ENCODE data around the gene CBX7. TPM values are rescaled to one million over a fixed set of nuclear protein-coding genes. Genes with fewer than 3 reads are reported as not detected.

The CBX7 gene
- total RNA-seq, 4 donors from 2014 or later = 129 to 251 (median 173) TPM

DNA sequence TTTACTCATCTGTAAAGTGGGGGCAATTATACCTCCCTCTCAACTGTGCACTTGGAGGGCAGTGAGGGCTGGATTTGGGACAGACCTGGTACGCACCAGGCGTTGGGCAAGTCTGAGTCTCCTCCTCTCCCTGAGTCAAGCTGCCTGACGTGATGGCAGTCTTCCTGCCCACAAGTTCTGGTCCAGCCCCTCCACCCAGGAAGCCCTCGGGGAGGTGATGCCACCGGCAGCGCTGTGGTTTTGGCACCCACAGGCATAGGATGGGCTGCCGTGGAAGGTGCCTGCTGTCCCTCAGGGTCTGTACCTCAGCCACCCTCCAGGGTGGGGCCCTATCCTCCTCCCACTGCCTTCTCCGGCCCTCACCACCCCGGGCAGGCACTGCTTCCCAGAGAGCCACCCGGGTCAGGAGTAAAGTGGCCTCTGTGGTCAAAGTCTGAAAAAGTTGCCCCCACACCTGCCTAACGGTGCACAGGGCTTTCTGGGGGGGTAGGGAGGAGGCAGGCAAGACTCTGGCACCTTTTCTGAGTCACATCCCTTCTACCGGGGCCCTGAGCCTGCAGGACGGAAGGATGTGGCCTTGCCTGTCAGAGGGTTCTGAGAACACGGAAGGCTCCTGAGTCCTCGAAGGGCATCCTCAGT lies 61.9 kb downstream of the CBX7 start:
- peaks cover 5 to 12% (median 10%) of the 10 kb centered on the region in 4 donors for H3K4me1 ChIP-seq
- no peak overlapping the region for H3K4me3 ChIP-seq
- no peak overlapping the region for H3K27ac ChIP-seq (replicated peaks in 1 of 4)
- 89% methylated on average over 6 of the region's 15 CpGs for WGBS
- TF ChIP-seq POLR2AphosphoS5 (IDR thresholded peaks at IDR 0.05) = no peak
- TF ChIP-seq EP300 (IDR thresholded peaks at IDR 0.05) = no peak
- TF ChIP-seq POLR2A (IDR thresholded peaks at IDR 0.05; ENCODE audit: low read depth) = no peak
- H3K36me3 ChIP-seq = no peaks in the 10 kb centered on the region
- intact Hi-C loops (cut with DNase I) = no loop called here
- no peak for DNase-seq (ENCODE audit: extremely low spot score)
- H3K27me3 ChIP-seq = no peaks in the 10 kb centered on the region
- H3K9me3 ChIP-seq = no peaks in the 10 kb centered on the region

DNA sequence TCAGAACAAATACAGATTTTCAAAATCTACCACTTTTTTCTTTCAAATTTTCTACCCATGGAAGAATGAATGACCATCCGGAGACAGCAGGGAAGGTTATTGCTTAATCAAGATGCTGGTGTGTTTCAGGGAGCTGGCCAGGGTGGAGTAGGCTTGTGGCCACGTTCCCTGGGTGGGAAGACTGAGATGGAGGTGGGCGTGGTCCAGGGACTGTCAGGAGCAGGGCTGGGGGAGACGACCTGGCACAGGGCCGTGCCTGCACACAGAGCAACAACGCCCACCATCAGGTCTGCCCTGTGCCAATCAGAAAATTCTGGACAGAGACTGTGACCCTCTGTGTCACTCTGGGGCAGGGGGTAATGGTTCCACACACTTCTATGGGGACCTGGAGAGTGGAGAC lies 62.6 kb downstream of the CBX7 start:
- no peak for DNase-seq (ENCODE audit: extremely low spot score)
- Histone ChIP-seq H3K9me3 (no peaks in the 10 kb centered on the region), H3K4me1 (peaks cover 5 to 12% (median 10%) of the 10 kb centered on the region in 4 donors), H3K27ac (replicated peaks in 1 of 4) (no peak overlapping the region), H3K27me3 (no peaks in the 10 kb centered on the region), H3K36me3 (no peaks in the 10 kb centered on the region), H3K4me3 (no peak overlapping the region)
- WGBS = 85% methylated on average over 6 of the region's 6 CpGs
- intact Hi-C loops (cut with DNase I) = no loop called here
- no peak for TF ChIP-seq POLR2AphosphoS5 (IDR thresholded peaks at IDR 0.05)
- no peak for TF ChIP-seq EP300 (IDR thresholded peaks at IDR 0.05)
- TF ChIP-seq POLR2A (IDR thresholded peaks at IDR 0.05; ENCODE audit: low read depth) = no peak
- TF ChIP-seq, protein P1, sequence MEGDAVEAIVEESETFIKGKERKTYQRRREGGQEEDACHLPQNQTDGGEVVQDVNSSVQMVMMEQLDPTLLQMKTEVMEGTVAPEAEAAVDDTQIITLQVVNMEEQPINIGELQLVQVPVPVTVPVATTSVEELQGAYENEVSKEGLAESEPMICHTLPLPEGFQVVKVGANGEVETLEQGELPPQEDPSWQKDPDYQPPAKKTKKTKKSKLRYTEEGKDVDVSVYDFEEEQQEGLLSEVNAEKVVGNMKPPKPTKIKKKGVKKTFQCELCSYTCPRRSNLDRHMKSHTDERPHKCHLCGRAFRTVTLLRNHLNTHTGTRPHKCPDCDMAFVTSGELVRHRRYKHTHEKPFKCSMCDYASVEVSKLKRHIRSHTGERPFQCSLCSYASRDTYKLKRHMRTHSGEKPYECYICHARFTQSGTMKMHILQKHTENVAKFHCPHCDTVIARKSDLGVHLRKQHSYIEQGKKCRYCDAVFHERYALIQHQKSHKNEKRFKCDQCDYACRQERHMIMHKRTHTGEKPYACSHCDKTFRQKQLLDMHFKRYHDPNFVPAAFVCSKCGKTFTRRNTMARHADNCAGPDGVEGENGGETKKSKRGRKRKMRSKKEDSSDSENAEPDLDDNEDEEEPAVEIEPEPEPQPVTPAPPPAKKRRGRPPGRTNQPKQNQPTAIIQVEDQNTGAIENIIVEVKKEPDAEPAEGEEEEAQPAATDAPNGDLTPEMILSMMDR (IDR thresholded peaks at IDR 0.05) = no peak

DNA sequence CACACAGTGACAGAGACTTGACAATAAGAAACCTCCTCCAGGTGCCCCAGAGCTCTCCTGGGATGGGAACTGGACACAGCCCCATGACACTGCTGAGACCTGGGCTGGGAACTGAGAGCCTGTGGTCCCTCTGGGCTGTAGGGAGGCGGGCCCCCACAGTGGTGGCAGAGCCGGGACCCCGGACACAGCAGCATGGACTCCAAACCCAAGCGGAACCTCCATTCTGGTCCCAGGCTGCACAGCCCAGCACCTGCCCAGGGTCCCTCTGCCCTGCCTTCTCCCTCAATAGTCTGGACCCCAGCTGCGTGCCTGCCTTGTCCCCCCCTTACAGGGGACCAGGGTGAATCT lies 63.8 kb downstream of the CBX7 start:
- TF ChIP-seq EP300 (IDR thresholded peaks at IDR 0.05) (no peak), POLR2AphosphoS5 (IDR thresholded peaks at IDR 0.05) (no peak), POLR2A (IDR thresholded peaks at IDR 0.05; ENCODE audit: low read depth) (no peak)
- TF ChIP-seq, protein P1 (IDR thresholded peaks at IDR 0.05) = no peak
- intact Hi-C loops (cut with DNase I) = no loop called here
- Histone ChIP-seq H3K36me3 (no peaks in the 10 kb centered on the region), H3K4me1 (peaks cover 5 to 12% (median 10%) of the 10 kb centered on the region in 4 donors), H3K27me3 (no peaks in the 10 kb centered on the region), H3K9me3 (no peaks in the 10 kb centered on the region), H3K4me3 (no peak overlapping the region), H3K27ac (replicated peaks in 1 of 4) (no peak overlapping the region)
- no peak for DNase-seq (ENCODE audit: extremely low spot score)
- 85% methylated on average over 5 of the region's 5 CpGs for WGBS

DNA sequence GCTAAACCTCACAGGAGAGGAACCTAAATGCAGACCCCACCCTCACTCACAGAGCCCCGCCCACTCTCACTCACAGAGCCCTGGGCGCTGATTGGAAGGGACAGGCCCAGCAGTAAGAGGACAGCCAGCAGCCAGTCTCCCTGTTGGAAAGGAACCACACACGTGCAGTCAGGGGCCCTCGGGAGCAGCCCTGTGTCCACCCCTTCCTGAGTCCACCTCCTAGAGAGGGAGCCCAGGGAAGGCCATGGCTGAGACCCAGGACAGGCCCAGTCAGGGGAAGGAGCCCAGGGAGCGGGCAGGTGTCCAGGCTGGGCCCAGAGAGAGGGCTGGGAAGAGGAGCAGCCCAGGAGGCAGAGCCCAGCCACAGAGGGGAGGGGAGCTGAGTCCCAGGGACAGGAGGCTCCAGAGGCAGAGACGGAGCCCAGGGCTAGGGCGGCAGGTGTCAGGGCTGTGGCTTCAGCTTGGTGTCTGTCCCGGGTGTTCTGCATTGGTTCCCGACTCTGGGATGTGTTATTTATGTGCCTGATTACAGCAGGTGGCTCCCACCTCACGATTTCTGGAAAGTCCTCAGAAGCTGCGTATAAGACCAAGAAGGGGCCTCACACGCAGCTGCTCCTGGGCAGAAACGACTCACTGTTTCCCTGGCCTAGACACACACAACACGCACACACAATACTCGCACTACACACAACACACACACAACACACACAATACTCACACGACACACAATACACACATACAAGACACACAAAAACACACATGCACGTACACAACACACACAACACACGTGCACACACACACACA lies 64.4 kb downstream of the CBX7 start:
- Histone ChIP-seq H3K27me3 (no peaks in the 10 kb centered on the region), H3K27ac (replicated peaks in 1 of 4) (peak overlapping the region in 1 of 4 donors; percentile 14), H3K4me1 (peaks cover 5 to 12% (median 10%) of the 10 kb centered on the region in 4 donors), H3K36me3 (no peaks in the 10 kb centered on the region), H3K4me3 (no peak overlapping the region), H3K9me3 (no peaks in the 10 kb centered on the region)
- DNase-seq (ENCODE audit: extremely low spot score) = no peak
- 55% methylated on average over 17 of the region's 18 CpGs for WGBS
- TF ChIP-seq, protein P1 (IDR thresholded peaks at IDR 0.05) = no peak
- TF ChIP-seq POLR2AphosphoS5 (IDR thresholded peaks at IDR 0.05) (no peak), POLR2A (IDR thresholded peaks at IDR 0.05; ENCODE audit: low read depth) (no peak), EP300 (IDR thresholded peaks at IDR 0.05) (no peak)
- intact Hi-C loops (cut with DNase I) = no loop called here

DNA sequence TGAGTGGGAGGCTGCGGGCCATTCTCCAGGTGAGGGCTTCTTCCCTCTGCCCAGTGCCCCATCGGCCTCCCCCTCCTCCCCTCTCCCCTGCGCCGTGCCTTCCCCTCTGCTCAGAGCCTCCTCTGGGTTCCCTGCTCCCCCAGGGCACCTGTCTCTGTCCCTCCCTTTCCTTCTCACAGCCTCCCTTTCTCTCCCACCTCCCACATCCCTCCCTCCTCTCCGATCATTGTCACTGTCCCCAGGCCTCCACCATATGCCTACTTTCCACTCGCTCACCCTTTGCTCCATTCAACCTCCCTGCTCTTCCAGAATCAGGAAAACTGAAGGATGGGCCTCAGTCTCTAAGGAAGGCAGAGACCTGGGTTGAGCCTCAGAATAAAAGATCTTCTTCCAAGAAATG lies 65.4 kb downstream of the CBX7 start:
- no peaks in the 10 kb centered on the region for H3K27me3 ChIP-seq
- H3K36me3 ChIP-seq = peaks cover 0 to 8% (median under 1%) of the 10 kb centered on the region in 4 donors
- H3K9me3 ChIP-seq = no peaks in the 10 kb centered on the region
- 93% methylated on average over 6 of the region's 6 CpGs for WGBS
- H3K4me1 ChIP-seq = peaks cover 5 to 12% (median 10%) of the 10 kb centered on the region in 4 donors
- intact Hi-C loops (cut with DNase I) = no loop called here
- no peak for DNase-seq (ENCODE audit: extremely low spot score)
- H3K4me3 ChIP-seq = no peak overlapping the region
- no peak overlapping the region for H3K27ac ChIP-seq (replicated peaks in 1 of 4)
- TF ChIP-seq, protein P1 (IDR thresholded peaks at IDR 0.05) = no peak
